ENCODE data around the gene CEP128.

Gene CEP128

GRCh38 chr14:80944861-80945617, 3.5 kb upstream of the CEP128 start:
- DNase-seq (ENCODE audit: low read depth) = no peak
- H3K4me3 ChIP-seq (ENCODE audit: low read depth, low read length) = no peak overlapping the region
- no peak for TF ChIP-seq CTCF (IDR thresholded peaks at IDR 0.05; ENCODE audit: low read depth, low read length, missing control alignments)

GRCh38 chr14:80942191-80942600, 658 bp upstream of the CEP128 start:
- TF ChIP-seq CTCF (IDR thresholded peaks at IDR 0.05; ENCODE audit: low read depth, low read length, missing control alignments) = no peak
- peak overlapping the region; percentile 61 for H3K4me3 ChIP-seq (ENCODE audit: low read depth, low read length)
- DNase-seq (ENCODE audit: low read depth) = no peak

DNA sequence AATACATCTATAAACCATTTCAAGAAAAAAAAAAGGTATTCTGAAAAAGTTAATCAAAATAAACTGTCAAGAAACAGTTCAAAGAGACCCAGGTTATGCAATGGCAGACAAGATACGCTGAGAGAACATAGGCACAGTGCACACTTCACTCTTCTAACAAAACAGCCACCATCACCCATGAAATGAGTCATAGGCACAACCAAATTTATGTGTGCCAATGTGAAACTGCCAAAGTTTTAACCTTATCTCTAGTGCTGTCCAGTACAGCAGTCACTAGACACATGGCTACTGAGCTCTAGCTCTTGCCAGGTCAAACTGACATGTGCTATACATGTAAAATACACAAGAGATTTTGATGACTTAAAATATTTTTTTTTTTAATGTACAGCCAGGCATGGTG, 1.4 kb downstream of the CEP128 start:
- no peak for TF ChIP-seq CTCF (IDR thresholded peaks at IDR 0.05; ENCODE audit: low read depth, low read length, missing control alignments)
- DNase-seq (ENCODE audit: low read depth) = no peak
- no peak overlapping the region for H3K4me3 ChIP-seq (ENCODE audit: low read depth, low read length)

DNA sequence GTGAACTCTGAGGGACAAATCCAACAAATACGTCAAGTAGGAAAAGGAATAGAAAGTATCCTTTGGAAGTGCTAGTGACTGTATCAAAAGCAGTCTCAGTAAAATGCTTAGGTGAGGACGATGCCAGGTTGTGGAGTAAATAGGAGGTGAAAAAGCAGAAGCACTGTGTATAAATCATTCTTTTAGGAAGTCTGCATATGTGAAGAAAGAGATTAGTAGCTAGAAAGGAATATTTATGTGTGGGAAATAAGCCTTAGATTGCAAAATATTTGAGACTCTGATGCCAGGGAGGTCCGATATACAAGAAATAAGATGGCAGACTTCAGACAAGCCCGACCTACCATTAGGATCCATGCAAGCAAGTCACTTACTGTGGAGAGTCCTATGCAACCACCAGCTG, 7.9 kb downstream of the CEP128 start:
- H3K4me3 ChIP-seq (ENCODE audit: low read depth, low read length) = no peak overlapping the region
- no peak for TF ChIP-seq CTCF (IDR thresholded peaks at IDR 0.05; ENCODE audit: low read depth, low read length, missing control alignments)
- DNase-seq (ENCODE audit: low read depth) = no peak

DNA sequence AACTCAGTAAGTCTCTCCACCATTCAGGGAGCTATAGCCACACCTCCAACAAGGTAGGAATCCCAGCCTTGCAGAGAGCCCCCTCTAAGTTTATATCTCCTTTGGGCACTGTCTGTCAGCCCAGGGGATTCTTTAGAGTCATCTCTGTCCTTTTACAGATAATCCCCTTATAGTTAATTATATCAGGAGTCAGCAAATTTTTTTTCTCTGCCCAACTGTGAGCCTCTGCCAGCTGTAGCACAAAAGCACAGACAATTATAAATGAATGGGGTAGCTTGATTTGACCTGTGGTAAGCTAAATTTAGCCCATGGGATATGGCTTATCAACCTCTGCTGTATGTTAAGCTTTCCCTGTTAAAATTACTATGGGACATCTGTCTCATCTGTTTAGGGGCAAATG, 8.3 kb downstream of the CEP128 start:
- DNase-seq (ENCODE audit: low read depth) = no peak
- no peak overlapping the region for H3K4me3 ChIP-seq (ENCODE audit: low read depth, low read length)
- TF ChIP-seq CTCF (IDR thresholded peaks at IDR 0.05; ENCODE audit: low read depth, low read length, missing control alignments) = no peak

DNA sequence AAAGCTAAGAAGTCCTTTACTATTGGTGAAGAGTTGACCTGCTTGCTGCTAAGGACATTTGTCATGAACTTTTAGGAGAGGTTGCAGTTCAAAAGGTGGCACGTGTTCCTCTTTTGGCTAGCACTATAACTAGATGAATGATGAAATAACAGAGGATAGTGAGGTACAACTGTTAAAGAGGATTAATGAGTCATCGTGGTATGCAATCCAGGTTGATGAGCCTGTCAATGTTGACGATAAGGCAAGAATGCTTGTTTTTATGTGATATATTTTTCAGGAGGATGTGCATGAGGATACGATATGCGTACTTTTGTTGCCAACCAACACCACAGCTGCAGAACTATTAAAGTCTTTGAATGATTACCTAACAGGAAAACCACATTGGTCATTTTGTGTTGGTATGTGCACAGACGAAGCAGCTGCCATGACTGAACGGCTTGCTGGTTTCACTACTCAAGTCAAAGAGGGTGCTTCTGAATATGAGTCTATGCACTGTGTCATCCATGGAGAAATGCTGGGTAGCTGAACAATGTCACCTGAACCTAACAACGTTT, 10.6 kb downstream of the CEP128 start:
- TF ChIP-seq CTCF (IDR thresholded peaks at IDR 0.05; ENCODE audit: low read depth, low read length, missing control alignments) = no peak
- DNase-seq (ENCODE audit: low read depth) = peak; percentile 87
- peak overlapping the region; percentile 6; the same call in 1 of the 2 replicates for H3K4me3 ChIP-seq (ENCODE audit: low read depth, low read length)

- TF ChIP-seq CTCF (IDR thresholded peaks at IDR 0.05; ENCODE audit: low read depth, low read length, missing control alignments) = no peak
- peak; percentile 40 for DNase-seq (ENCODE audit: low read depth)
- no peak overlapping the region; the same call in 1 of the 2 replicates for H3K4me3 ChIP-seq (ENCODE audit: low read depth, low read length)
These were observed 11.4 kb downstream of the CEP128 start for GRCh38 chr14:80930095-80930494.
